HK-2 (cell line): ENCODE data around the gene GOLGA2.
"Not testable (repeated sequence)": the region's sequence is repeated elsewhere in the genome, so short reads cannot be mapped to it uniquely, and the experiment has no call there.

Experiments
- DNase-seq: peaks from one replicate; pipeline ENCODE4 v3.0.0-alpha.2; 2018; ENCODE audit not compliant: unreplicated experiment

The GOLGA2 gene

DNA sequence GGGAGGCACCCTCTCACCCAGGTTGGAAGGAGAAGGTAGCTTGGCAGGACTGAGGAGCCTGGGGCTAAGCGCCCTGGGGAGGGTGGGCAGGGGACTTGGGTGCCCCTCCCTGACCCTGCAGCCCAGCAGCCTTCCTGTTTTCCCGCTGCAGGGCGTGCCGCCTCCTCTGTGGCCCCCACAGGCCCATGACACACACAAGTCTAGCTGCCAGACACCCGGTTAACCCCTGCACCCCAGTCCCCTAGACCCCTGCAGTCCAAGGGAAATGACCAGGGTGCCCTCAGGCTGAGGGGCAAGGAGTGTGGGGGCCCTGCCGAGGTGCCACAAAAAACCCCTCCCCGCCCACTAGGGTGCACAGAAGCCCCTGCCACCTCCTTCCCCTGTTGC, 33.0 kb downstream of the GOLGA2 start:
- DNase-seq: no peak

DNA sequence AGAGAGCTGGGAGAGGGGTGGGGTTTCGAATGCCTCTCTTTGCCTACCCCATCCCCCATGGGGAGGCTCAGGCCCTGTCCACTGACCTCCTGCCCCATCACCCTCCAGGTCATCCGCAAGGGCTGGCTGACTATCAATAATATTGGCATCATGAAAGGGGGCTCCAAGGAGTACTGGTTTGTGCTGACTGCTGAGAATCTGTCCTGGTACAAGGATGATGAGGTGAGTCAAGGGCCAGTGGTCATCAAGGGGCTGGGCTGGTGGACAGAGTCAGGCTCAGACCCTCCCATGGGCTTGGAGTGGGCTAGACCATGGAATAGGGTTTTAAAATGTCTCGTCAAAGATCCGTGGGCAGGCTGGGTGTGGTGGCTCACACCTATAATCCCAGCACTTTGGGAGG, 33.7 kb downstream of the GOLGA2 start:
- no peak for DNase-seq

DNA sequence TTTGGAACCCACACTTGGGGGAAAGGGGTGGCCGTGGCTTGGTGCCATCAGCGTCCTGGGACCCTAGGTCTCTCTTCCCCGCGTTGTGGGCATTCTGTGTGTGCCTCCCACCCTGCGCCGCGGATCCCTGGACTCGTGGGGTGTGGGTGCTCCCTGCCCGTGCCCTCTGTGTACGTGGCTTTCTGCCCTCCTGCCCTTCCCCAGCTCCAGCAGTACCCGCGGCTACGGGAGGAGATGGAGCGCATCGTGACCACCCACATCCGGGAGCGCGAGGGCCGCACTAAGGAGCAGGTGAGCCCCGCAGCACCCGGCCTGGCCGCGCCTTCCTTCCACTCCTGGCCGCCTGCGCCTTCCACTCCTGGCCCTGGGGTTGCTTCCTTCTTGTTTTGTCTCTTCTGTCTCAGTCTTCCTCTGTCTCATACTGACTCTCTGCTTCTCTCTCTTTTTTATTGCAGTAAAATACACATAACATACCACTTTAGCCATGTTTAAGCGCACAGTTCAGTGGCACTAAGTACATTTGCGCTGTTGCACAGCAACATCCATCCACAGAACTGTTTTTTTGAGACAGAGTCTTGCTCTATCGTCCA, 41.9 kb downstream of the GOLGA2 start:
- DNase-seq: no peak

DNA sequence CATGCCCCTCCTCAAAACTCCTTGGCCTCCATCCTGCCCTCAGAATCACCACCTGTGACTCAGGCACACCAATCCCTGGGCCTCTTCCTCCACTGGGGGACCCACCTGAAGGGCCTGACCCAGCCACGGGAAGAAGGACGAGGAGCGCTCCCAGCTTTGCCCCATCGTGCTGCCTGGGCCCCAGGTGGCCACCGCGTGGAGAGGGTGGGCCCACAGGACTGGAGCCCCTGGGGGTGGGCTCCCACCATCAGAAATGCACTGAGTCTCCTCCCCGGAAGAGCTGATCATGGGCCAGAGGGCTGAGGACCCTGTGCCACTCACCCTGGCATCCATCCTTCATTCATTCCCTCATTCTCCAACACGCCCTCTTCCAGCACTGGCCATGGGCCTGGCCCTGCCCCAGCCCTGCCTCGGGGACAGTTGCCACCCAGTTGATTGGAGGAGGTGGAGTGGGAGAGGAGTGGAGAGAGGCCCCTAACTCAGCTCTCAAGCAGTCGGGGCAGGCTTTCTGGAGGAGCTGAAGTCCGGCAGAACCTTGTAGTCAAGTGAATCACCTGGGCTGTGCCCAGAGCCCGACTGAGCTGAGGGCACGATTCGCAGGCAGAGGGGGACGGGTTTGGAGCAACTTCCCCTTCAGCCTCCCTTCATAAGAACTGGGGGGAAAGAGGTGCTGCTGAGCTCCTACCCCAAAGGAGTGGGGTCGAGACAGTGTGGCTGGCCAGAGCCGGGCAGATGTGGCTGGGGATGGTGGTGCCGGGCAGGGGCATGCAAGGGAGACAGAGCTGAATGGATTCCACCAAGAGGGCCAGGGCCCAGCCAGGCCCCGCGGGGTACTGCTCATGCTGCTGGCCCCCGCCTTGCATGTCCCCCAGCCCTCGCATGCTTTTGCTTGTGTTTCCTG, 43.0 kb downstream of the GOLGA2 start:
- DNase-seq: no peak

DNA sequence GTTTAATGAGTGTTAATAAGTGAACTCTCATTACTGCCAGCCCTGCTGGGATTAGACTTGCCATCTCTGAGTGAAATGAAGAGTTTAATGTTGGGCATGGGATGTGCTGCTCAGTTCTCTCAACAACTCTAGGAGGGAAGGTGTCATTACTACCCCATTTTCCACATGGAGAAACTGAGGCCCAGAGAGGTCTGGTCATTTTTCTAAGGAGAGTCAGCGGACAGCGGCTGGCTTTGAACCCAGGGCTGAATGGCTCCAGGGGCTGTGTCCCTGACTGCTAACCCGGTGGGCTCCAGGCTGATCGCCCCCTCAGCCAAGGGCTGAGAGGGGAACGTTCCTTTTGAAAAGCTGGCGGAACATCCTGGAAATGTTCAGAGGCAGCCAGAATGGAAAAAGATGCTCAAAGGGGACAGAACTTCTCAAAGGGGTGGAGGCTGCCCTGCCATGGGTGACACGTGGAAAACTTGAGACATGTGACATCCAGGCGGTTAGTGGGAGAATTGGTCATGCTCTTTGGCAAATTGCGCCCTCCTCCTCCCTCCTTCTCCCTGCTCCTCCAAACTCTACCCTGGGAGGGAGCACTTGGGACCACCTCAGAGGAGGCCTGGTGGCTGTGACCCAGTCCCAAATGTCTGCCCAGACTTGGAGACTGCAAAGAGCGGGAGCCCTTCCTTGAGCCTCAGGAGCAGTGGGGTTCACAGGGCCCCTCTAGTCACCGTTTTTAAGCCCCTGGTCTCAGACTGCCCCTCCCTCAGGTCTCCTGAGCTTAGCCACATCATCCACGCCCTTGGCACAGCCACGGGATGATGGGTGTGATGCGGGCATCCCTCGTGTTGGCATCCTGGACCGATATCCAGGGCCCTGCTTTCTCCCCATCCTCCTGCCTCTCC, 43.9 kb downstream of the GOLGA2 start:
- DNase-seq: no peak

DNA sequence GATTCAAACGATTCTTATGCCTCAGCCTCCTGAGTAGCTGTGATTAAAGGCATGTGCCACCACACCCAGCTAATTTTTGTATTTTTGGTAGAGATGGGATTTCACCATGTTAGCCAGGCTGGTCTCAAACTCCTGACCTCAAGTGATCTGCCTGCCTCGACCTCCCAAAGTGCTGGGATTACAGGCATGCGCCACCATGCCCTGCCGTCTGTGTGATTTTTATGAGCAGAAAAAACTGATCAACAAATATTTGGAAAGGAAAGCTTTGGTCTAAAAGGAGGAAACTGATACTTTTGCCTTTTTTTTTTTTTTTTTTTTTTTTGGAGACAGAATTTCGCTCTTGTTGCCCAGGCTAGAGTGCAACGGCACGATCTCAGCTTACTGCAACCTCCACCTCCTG, 44.9 kb downstream of the GOLGA2 start:
- DNase-seq: not testable (repeated sequence)

DNA sequence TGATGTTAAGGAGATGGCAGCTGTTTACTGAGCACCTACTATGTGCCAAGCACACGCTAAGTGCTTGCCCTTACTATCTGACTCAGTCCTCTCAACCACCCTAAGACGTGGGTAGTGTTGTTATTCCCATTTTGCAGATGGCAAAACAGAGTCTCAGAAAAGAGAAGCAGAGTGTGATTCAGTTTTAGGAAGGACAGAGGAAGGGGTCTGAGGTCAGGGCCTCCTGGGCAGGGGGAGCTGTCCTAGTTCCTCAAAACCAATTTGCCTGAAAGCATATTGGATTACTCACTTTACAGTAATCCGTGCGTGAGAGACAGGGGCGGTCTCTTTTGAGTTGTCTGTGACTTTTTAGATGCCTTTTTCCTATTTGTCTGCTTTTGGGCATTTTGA, 49.4 kb downstream of the GOLGA2 start:
- no peak for DNase-seq

DNA sequence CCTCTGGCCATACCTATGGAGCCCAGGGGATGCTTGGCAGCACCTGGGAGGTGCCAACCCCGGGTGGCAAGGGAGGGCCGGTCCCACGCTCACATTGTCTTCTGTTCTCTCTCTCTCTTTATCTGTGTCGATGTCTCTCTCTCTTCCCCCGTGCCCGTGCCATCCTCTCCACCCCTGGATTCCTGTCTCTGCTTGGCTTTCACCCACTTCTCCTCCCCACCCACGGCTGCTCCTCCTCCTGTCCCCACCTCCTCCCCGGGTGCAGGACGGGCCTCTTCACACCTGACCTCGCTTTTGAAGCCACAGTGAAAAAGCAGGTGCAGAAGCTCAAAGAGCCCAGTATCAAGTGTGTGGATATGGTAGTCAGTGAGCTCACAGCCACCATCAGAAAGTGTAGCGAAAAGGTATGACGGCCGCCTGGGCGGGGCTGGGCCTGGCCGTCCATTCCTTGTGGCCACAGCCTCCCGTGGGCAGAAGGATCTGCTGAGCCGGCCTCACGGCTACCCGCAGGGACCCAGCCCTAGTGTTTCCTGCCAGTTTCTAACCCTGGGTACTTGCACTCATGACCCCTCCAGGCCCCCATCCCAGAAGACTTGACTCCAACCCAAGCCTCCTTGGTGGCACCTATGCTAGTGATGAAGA, 49.9 kb downstream of the GOLGA2 start:
- DNase-seq: no peak

DNA sequence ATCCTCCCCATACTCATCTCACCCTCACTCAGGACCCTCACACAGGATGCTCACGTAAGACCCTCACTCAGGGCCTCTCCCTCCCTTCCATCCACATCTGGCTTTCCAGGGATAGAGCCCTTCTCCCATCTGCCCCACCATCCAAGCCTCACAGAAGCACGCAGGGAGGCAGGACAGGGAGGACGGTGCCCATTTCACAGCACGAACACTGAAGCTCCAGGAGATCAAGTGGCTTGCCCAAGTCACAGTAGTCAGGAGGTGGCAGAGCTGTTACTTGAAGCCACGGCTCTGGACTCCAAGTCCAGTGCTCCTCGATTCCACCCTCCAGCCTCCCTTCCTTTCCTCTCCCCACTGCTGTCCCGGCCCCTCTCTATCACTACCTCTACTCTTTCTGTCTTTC, 50.9 kb downstream of the GOLGA2 start:
- DNase-seq: no peak

DNA sequence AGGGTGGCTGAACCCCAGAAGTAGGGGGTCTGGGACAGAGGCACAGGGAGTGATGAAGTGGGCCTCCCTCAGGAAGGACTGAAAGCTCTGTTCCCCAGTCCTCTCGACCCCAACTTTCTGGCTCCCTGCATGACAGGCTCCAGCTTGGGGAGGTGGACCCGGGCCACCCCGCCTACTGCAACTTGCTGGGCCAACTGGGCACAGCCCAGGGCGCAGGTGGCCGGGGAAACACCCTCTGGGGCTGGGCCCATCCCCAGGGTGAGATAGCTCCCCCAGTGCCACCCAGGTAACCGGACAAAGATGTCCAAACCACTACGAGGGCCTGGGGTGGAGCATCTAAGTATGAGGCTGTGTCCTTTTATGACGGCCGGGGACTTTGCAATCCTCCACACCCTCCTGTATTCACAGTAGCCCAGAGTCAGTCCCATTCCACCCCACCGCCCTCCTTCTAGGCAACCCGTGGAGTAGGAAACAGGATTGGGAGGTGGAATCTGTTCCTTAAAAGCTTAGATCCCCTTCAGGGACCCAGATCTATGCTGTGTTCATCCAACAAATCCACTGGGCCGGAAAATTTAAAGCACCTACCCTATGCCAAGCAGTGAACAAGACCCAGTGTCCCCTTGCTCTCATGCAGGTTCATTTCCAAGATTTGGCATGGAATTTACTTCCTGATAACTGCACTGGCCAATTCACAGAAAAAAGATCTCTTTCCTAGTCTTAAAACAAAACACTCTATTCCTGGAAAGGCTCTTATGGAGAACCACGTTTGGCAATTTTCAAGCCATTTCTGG, 52.7 kb downstream of the GOLGA2 start:
- no peak for DNase-seq

DNA sequence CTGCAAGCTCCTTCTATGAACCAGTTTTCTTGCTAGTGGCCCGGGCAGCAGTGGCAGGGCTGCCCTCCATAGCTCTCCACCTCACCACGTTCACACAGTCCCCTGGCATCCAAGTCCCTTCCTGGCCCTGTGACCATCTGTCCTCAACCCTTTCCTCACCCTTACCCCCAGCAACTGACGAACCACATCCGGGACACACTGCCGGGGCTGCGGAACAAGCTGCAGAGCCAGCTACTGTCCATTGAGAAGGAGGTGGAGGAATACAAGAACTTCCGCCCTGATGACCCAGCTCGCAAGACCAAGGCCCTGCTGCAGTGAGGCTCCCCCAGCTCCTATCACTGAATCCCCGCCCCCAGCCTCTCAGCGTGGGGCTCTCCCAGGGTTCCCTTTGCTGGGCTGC, 53.8 kb downstream of the GOLGA2 start:
- no peak for DNase-seq

DNA sequence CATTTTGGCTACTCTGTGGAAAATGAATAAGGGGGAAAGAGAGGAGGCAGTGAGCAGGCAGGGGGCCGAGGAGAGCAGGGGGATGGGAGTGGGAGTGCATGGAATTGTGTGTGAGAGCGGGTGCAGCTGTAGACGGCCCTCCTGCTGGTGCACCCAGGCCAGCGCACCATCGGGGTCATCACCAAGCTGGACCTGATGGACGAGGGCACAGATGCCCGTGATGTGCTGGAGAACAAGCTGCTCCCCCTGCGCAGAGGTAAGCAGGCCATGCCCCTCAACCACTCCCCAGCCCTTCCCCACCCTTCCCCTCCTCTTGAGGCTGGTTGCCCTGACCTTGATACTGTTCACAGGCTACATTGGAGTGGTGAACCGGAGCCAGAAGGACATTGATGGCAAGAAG, 56.0 kb downstream of the GOLGA2 start:
- DNase-seq: no peak

DNA sequence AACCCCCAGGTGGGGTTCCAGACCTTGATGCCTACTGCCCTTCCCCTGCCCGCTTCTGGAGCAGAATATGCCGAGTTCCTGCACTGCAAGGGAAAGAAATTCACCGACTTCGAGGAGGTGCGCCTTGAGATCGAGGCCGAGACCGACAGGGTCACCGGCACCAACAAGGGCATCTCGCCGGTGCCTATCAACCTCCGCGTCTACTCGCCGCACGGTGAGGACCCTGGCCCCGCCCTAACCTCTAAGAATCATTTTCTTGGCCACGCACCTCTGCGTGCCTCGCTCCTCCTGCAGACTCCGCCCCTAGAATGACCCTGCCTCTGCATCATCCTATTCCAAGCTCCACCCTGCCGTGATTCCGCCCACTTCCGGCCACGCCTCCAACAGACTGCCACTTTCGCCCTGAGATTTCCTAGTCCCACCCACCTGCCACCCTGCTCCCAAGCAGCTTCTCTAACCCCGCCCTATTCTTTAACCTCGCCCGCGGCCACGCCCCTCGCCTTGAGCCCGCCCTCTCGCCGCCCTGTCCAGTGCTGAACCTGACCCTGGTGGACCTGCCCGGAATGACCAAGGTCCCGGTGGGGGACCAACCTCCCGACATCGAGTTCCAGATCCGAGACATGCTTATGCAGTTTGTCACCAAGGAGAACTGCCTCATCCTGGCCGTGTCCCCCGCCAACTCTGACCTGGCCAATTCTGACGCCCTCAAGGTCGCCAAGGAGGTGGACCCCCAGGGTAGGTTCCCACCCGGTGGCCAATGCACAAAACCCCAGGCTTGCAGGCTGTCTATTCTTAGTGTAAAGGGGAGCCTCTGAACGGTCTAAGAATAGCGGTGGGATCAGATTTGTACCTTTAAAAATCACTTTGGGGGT, 57.1 kb downstream of the GOLGA2 start:
- no peak for DNase-seq

DNA sequence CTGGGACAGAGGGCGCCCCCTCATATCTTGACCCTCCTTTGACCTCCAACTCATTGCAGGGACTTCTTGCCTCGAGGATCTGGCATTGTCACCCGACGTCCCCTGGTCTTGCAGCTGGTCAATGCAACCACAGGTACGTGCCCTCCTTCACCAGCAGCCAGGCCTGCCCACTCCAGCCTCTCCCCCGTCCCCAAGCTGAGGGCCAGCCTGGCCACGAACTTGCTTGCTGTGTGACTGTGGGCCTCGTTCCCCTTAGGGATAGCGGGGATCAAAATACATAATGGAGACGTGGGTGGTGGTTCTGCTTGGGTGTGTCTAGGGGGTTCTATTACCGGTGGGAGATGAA, 57.7 kb downstream of the GOLGA2 start:
- no peak for DNase-seq

DNA sequence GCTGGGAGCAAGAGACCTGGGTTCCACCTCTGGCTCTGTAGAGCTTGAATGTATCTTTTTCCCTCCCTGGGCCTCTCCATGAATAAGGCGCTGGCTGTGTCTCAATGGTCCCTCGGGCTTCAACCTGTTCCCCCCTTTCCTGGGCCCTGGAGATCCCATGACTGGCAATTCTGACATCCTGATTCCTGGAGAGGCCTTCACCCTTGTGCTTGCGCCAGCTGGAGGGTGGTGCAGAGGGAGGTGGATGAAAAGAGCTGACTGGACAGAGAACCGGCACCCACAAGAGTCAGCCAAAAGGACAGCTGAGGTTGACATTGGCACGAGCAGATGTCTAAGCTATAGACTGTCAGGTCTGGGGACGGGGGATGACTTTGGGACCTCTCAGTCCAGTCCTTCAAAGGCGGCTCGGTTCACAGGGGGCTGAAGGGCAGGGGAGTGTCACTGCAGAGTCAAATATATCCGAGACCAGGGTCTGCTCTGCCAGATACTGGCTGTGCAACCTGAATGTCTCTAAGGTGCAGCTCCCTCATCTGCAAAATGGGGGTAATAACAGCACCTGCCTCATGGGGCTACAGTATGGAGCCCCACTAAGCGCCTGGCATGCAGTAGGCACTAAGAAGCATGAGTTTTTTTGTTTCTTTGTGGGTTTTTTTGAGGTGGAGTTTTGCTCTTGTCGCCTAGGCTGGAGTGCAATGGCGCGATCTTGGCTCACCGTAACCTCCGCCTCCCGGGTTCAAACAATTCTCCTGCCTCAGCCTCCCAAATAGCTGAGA, 58.8 kb downstream of the GOLGA2 start:
- no peak for DNase-seq

DNA sequence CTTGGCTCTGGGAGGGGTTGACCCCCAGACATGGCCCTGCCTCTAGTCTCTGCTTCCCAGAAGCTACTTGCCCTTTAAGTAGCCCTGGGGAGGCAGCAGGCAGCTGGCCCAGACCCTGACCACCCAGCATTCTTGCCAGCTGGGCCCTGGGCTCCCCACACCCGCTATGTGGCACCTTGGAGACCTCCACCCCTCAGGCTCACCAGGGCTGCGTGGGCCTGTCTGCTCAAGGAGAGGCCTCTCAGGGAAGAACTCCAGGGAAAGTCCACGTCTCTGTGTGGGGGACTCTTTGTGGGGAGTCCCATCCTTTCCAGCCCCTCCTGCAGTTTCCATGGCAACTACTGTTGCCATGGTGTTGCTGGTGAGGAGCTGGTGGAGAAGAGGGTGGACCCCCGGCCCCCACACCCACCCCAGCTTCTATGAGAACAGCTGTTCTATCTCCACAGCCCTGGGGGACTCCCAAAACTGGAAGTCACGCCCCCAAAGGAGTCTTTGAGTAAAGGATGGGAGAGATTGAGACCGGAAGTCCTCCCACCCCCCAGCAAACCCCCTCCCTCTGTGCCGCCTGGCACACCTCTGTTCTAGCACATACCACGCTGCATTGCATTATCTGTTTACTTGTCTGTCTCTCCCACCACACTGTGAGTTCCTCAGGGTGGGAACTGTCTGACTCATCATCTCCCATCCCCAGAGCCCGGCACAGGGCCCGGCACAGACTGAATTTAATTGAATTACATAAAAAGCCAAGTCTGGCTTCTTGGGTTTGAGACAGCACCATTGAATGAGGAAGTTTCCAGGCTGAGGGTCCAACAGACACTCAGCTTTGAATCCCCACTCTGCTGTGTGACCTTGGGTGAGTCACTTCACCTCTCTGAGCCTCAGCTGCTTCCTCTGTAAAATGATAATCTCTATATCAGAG, 60.1 kb downstream of the GOLGA2 start:
- no peak for DNase-seq

DNA sequence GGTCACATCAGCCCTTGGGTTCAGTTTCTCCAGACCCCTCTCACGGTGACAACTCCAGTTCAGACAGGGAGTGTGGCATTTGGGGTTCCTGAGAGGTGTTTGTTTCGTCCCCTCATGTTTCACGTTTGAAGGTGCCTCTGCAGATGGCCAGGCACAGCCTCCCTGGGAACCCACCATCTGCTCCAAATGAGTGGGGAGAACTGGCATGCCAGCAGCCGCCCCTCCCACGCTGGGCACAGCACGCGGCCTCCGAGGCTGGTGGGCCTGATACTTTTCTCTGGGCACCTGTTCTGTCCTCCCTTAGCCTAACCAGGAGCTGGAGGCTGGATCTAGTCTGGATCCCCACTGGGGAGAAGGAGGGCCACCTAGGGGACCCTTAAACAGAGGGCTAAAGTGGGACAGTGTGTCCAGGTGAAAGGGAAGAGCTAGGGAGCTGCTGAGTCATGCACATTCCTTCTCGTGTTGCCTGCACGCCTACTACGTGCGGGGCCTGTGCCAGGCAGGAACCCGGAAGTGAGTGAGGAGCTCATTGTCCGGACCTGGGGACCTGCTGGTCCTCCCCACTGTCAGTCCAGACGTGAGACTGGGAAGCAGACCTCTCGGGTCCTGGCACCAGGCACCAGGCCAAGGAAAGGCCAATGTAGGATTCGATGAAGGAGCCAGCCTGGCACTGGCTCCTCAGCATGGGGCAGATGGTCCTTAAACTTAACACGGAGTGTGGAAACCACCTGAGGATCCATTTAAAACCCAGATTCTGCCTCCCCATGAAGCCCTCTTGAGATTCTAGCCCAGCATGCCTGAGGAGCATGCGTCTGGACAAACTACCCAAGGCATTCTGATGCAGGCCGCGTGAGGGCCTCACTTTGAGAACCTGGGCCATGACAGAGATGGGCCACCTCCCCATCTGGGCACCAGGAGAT, 61.0 kb downstream of the GOLGA2 start:
- DNase-seq: no peak
